ENCODE results near the gene CCDC88B. TPM values are rescaled to one million over a fixed set of nuclear protein-coding genes. Genes with fewer than 3 reads are reported as not detected.

The CCDC88B gene
- total and polyA plus RNA-seq, 2 experiments from 2014 or later = 4.9 to 10.0 TPM

DNA sequence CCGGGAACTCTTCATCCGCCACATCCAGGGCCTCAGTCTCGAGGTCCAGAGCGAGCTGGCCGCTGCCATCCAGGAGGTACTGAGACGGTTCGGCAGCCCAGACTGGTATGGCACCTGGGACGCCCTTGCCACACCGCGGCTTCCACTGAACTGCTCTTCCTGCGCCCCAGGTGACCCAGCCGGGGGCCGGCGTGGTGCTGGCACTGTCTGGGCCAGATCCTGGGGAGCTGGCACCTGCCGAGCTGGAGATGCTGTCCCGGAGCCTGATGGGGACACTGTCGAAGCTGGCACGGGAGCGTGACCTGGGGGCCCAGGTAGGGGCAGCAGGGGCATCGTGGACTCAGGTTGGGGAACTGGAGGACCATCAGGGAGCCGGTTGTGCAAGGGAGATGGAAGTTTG is 1.4 kb downstream of the CCDC88B start:
- Histone ChIP-seq H3K9me2 (replicated peaks; ENCODE audit: insufficient read depth) (no peaks in the 10 kb centered on the region), H3K79me2 (no peaks in the 10 kb centered on the region), H3K4me1 (ENCODE audit: insufficient read depth) (no peaks in the 10 kb centered on the region), H3K27me3 (no peaks in the 10 kb centered on the region), H4K20me1 (ENCODE audit: insufficient read depth, poor library complexity, severe bottlenecking) (no peaks in the 10 kb centered on the region), H3K27ac (no peak overlapping the region), H3K36me3 (replicated peaks; ENCODE audit: insufficient read depth, low read depth) (no peaks in the 10 kb centered on the region), H2AFZ (no peak overlapping the region), H3K9me3 (ENCODE audit: low read depth) (no peaks in the 10 kb centered on the region), H3K4me2 (no peak overlapping the region), H3K4me3 (no peak overlapping the region)
- DNase-seq (ENCODE audit: low spot score) = peak; percentile 3
- TF ChIP-seq, protein P1, sequence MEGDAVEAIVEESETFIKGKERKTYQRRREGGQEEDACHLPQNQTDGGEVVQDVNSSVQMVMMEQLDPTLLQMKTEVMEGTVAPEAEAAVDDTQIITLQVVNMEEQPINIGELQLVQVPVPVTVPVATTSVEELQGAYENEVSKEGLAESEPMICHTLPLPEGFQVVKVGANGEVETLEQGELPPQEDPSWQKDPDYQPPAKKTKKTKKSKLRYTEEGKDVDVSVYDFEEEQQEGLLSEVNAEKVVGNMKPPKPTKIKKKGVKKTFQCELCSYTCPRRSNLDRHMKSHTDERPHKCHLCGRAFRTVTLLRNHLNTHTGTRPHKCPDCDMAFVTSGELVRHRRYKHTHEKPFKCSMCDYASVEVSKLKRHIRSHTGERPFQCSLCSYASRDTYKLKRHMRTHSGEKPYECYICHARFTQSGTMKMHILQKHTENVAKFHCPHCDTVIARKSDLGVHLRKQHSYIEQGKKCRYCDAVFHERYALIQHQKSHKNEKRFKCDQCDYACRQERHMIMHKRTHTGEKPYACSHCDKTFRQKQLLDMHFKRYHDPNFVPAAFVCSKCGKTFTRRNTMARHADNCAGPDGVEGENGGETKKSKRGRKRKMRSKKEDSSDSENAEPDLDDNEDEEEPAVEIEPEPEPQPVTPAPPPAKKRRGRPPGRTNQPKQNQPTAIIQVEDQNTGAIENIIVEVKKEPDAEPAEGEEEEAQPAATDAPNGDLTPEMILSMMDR (IDR thresholded peaks at IDR 0.05; ENCODE audit: poor library complexity) = no peak
- TF ChIP-seq EZH2 (IDR thresholded peaks at IDR 0.05; ENCODE audit: borderline replicate concordance) = no peak
- TF ChIP-seq EZH2phosphoT487 (IDR thresholded peaks at IDR 0.05; ENCODE audit: low read depth, severe bottlenecking, unreplicated experiment) = no peak
- 92% methylated on average over 19 of the region's 21 CpGs for WGBS (ENCODE audit: low lambda C conversion rate, missing lambda C conversion rate)

DNA sequence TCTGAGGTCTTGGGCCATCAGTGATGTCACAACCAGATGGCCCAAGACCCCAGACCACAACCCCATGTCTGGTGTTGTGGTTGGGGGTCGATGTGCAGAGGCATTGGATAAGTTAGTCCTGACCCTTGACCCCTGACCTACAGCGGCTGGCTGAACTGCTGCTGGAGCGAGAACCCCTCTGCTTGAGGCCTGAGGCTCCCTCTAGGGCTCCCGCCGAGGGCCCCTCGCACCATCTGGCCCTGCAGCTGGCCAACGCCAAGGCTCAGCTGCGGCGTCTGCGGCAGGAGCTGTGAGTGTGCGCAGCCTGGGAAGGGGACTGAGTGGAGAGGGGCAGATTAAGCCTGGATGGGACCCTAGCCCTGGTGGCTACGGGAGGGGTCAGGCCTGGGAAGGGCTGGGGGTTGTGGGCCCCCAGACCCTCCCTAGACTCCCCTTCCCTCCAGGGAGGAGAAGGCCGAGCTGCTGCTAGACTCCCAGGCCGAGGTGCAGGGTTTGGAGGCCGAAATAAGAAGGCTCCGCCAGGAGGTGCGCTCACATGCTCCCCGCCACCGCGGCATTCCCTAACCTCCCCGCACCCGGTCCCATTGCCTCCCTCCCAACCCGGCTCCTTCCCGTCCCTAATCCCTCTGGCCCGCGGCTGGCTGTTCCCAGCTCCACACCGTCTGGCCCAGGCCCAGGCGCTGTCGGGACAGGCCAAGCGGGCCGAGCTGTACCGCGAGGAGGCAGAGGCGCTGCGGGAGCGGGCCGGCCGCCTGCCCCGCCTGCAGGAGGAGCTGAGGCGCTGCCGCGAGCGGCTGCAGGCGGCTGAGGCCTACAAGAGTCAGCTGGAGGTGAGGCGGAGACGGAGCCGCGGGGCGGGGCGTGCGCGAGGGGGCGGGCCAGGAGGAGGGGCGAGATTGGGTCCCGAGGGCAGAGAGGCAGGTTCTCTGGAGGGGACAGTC is 2.1 kb downstream of the CCDC88B start:
- peak overlapping the region; percentile 63 for H3K4me2 ChIP-seq
- H4K20me1 ChIP-seq (ENCODE audit: insufficient read depth, poor library complexity, severe bottlenecking) = no peaks in the 10 kb centered on the region
- H3K27me3 ChIP-seq = no peaks in the 10 kb centered on the region
- H3K9me2 ChIP-seq (replicated peaks; ENCODE audit: insufficient read depth) = no peaks in the 10 kb centered on the region
- peak overlapping the region; percentile 29 for H2AFZ ChIP-seq
- no peaks in the 10 kb centered on the region for H3K36me3 ChIP-seq (replicated peaks; ENCODE audit: insufficient read depth, low read depth)
- no peaks in the 10 kb centered on the region for H3K4me1 ChIP-seq (ENCODE audit: insufficient read depth)
- TF ChIP-seq, protein P1 (IDR thresholded peaks at IDR 0.05; ENCODE audit: poor library complexity) = peak; percentile 45
- no peak for TF ChIP-seq EZH2 (IDR thresholded peaks at IDR 0.05; ENCODE audit: borderline replicate concordance)
- H3K9me3 ChIP-seq (ENCODE audit: low read depth) = no peaks in the 10 kb centered on the region
- peak; percentile 93 for DNase-seq (ENCODE audit: low spot score)
- H3K4me3 ChIP-seq = no peak overlapping the region
- no peaks in the 10 kb centered on the region for H3K79me2 ChIP-seq
- WGBS (ENCODE audit: low lambda C conversion rate, missing lambda C conversion rate) = 32% methylated on average over 36 of the region's 55 CpGs
- H3K27ac ChIP-seq = no peak overlapping the region

DNA sequence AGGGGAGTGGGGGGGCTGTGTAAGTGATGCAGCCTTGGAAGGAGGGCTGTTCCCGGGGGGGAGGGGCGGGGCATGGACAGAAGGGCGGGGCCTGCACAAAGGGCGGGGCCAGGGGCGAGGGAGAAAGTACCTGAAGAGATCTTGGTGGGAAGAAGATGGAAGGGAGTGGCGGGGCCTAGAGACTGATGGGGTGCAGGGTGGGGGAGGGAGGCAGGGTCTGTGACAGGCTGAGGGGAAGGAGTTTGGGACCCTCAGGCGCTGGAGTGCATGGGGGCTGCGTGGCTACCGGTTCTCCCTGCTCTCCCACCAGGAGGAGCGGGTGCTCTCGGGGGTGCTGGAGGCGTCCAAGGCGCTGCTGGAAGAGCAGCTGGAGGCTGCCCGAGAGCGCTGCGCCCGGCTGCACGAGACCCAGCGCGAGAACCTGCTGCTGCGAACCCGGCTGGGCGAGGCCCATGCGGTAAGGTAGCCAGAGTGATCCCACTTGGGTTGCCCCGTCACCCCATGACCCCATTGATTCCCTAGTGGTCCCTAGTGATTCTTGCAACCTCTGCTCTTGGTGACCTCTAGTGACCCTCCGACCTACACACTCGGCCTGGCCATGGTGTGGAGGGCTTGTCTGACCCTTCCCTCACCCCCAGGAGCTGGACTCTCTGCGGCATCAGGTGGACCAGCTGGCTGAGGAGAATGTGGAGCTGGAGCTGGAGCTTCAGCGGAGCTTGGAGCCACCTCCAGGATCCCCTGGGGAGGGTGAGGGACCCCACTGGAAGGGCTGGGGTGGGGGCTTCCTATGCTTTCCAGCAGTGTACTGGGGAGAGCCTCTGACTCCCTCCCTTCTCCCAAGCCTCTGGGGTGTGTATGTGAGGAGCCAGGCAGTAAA is 3.1 kb downstream of the CCDC88B start:
- Histone ChIP-seq H3K9me3 (ENCODE audit: low read depth) (no peaks in the 10 kb centered on the region), H3K79me2 (no peaks in the 10 kb centered on the region), H3K9me2 (replicated peaks; ENCODE audit: insufficient read depth) (no peaks in the 10 kb centered on the region), H3K4me1 (ENCODE audit: insufficient read depth) (no peaks in the 10 kb centered on the region), H3K27me3 (no peaks in the 10 kb centered on the region), H2AFZ (no peak overlapping the region), H3K36me3 (replicated peaks; ENCODE audit: insufficient read depth, low read depth) (no peaks in the 10 kb centered on the region), H3K4me3 (no peak overlapping the region), H3K4me2 (peak overlapping the region; percentile 63), H3K27ac (no peak overlapping the region), H4K20me1 (ENCODE audit: insufficient read depth, poor library complexity, severe bottlenecking) (no peaks in the 10 kb centered on the region)
- DNase-seq (ENCODE audit: low spot score) = peak; percentile 2
- TF ChIP-seq EZH2phosphoT487 (IDR thresholded peaks at IDR 0.05; ENCODE audit: low read depth, severe bottlenecking, unreplicated experiment) (no peak), EZH2 (IDR thresholded peaks at IDR 0.05; ENCODE audit: borderline replicate concordance) (no peak)
- TF ChIP-seq, protein P1 (IDR thresholded peaks at IDR 0.05; ENCODE audit: poor library complexity) = no peak
- 93% methylated on average over 18 of the region's 29 CpGs for WGBS (ENCODE audit: low lambda C conversion rate, missing lambda C conversion rate)
